PFSK-1 (cell line): ENCODE data around the gene MINK1.

Experiments
- POLR2AphosphoS5 ChIP-seq: IDR thresholded peaks from 2 replicates; pipeline ENCODE4 v1.6.1; 2012; ENCODE audit warnings: low read depth, mild to moderate bottlenecking, control low read depth, low read length, moderate library complexity
- TAF1 ChIP-seq: IDR thresholded peaks from 2 replicates; pipeline ENCODE4 v1.6.1; 2012; ENCODE audit warnings: low read length, control low read depth, borderline replicate concordance; ENCODE audit not compliant: insufficient read depth
- TF ChIP-seq, protein P1 (sequence below), 2 experiments: IDR thresholded peaks; 2 replicates each; pipeline versions ENCODE4 v1.6.1 to v1.8.0; 2011 to 2012; ENCODE audit warnings: low read depth in 2 of 2, low read length in 2 of 2, control low read depth in 1 of 2, inconsistent platforms in 1 of 2, mild to moderate bottlenecking in 1 of 2, moderate library complexity in 1 of 2; ENCODE audit not compliant: insufficient read depth in 1 of 2

DNA sequence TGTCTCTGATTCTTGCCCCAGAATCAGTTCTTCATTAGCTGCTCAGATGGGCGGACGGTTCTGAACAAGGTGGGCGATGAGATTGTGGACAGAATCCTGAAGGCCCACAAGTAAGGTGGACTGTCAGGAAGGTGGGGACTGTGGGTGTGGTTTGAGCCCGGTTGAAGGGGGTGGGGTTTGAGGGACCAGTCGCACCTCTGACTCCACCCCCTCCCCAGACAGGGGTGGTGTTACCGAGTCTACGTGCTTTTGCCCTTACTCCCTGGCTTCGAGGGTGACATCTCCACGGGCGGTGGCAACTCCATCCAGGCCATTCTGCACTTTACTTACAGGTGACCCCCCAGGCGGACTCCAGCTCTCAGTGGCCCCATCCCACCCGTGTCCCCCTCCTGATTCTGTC is 14.9 kb upstream of the MINK1 start:
- TF ChIP-seq TAF1: no peak
- TF ChIP-seq, protein P1, sequence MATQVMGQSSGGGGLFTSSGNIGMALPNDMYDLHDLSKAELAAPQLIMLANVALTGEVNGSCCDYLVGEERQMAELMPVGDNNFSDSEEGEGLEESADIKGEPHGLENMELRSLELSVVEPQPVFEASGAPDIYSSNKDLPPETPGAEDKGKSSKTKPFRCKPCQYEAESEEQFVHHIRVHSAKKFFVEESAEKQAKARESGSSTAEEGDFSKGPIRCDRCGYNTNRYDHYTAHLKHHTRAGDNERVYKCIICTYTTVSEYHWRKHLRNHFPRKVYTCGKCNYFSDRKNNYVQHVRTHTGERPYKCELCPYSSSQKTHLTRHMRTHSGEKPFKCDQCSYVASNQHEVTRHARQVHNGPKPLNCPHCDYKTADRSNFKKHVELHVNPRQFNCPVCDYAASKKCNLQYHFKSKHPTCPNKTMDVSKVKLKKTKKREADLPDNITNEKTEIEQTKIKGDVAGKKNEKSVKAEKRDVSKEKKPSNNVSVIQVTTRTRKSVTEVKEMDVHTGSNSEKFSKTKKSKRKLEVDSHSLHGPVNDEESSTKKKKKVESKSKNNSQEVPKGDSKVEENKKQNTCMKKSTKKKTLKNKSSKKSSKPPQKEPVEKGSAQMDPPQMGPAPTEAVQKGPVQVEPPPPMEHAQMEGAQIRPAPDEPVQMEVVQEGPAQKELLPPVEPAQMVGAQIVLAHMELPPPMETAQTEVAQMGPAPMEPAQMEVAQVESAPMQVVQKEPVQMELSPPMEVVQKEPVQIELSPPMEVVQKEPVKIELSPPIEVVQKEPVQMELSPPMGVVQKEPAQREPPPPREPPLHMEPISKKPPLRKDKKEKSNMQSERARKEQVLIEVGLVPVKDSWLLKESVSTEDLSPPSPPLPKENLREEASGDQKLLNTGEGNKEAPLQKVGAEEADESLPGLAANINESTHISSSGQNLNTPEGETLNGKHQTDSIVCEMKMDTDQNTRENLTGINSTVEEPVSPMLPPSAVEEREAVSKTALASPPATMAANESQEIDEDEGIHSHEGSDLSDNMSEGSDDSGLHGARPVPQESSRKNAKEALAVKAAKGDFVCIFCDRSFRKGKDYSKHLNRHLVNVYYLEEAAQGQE (IDR thresholded peaks at IDR 0.05; ENCODE audit: insufficient read depth in 1 of 2, low read depth in 2 of 2, low read length in 2 of 2): no peak
- TF ChIP-seq POLR2AphosphoS5: no peak
